Activated gamma-delta T cell treated with Interleukin-2 at 50 U/mL for 16 hours (primary cell): Measurements from ENCODE around the gene WAC.

Experiments
- DNase-seq: peaks from one replicate; pipeline ENCODE4 v3.0.0-alpha.2; 2020

Gene WAC

DNA sequence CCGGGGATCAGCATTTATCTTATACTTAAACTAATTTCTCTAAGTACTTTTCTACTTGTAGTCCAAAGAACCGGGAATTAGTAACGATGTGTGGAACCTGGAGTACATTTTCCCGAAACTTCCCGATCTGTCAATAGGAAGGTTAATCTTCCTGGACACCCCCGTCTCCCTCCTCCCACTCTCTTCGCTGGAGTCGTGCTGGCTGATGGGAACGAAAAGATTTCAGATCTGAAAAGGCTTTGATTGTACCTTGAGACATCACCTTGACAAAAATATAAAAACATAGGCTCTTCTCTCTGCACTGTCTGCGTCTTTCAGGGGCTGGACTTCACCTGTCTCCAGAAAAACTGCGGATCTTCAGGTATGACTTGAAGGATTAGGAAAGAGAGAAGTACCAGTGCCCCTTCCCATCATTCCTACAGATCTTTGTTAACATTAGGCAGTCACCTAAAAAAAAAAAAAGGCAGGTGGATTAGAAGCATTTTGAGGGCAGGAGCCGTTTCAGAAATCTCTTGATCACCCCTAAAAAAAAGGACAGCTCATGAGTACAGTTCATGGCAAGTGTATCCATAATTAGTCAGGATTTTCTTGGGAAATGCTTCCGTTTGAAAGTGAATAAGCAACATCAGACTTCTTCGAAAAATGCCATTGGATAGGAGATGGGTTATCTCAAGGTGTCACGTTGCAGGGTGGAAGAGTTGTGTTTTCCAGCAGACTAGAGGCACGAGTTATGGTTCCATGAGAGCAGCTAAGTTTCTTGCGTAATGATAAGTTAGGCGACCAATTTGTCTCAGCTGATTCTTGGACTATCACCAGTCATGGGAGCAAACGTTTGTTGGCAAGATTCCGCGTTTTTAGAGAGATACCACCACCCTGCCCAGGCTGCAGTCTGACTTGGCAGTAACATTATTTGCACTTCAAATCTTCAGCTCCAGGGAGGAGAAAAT lies 136.6 kb downstream of the WAC start:
- no peak for DNase-seq
